OCI-LY3 (cell line): ENCODE measurements around the gene NKIRAS2.

ENCODE experiments used
- EZH2phosphoT487 ChIP-seq: fragments of 200-600 bp; shearing (Covaris generic); IDR thresholded peaks from 2 replicates; pipeline ENCODE4 v1.6.1; 2018; ENCODE audit warnings: antibody characterized with exemption, mixed run types, low read depth
- TF ChIP-seq, protein P1 (sequence below): fragments of 200-600, 300-600 bp; sonication (generic); IDR thresholded peaks from 2 replicates; pipeline ENCODE4 v1.5.1; 2014; ENCODE audit warnings: antibody characterized with exemption, low read length, low read depth

DNA sequence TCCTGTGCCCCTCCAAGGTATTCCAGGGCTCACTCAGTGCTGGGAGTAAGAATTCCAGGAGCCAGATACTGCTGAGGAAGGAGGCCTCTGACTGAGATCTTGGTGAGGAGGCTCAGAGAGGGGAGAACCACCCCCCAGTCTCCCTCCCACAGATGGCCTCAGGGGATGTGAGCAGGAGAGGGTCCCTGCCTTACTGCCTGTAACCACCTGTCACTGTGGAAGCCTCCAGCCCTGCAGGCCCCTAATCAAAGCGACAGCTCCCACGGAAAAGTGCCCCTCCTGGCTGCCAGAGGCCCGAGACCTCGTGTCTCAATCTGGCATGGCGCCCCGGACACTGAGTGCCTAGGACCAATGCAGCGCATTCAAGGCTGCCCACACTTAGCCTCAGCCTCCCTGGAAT, 38.2 kb downstream of the NKIRAS2 start:
- TF ChIP-seq, protein P1, sequence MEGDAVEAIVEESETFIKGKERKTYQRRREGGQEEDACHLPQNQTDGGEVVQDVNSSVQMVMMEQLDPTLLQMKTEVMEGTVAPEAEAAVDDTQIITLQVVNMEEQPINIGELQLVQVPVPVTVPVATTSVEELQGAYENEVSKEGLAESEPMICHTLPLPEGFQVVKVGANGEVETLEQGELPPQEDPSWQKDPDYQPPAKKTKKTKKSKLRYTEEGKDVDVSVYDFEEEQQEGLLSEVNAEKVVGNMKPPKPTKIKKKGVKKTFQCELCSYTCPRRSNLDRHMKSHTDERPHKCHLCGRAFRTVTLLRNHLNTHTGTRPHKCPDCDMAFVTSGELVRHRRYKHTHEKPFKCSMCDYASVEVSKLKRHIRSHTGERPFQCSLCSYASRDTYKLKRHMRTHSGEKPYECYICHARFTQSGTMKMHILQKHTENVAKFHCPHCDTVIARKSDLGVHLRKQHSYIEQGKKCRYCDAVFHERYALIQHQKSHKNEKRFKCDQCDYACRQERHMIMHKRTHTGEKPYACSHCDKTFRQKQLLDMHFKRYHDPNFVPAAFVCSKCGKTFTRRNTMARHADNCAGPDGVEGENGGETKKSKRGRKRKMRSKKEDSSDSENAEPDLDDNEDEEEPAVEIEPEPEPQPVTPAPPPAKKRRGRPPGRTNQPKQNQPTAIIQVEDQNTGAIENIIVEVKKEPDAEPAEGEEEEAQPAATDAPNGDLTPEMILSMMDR = no peak
- TF ChIP-seq EZH2phosphoT487 = no peak
